GM12878 (cell line): ENCODE results near the gene DUSP18.

Source experiments
- EGR1 ChIP-seq, 2 experiments: IDR thresholded peaks; 1 replicate in 1 of 2; 2 replicates in 1 of 2; pipeline ENCODE4 v1.6.1; 2011 to 2012; ENCODE audit warnings: low read depth in 2 of 2, low read length in 2 of 2, borderline replicate concordance in 1 of 2, mild to moderate bottlenecking in 1 of 2, moderate library complexity in 1 of 2
- TF ChIP-seq, protein P1 (sequence below): IDR thresholded peaks from 2 replicates; pipeline ENCODE4 v1.6.1; 2011; ENCODE audit warnings: low read depth, mild to moderate bottlenecking, low read length, moderate library complexity, borderline replicate concordance; ENCODE audit errors: extremely low read depth

DNA sequence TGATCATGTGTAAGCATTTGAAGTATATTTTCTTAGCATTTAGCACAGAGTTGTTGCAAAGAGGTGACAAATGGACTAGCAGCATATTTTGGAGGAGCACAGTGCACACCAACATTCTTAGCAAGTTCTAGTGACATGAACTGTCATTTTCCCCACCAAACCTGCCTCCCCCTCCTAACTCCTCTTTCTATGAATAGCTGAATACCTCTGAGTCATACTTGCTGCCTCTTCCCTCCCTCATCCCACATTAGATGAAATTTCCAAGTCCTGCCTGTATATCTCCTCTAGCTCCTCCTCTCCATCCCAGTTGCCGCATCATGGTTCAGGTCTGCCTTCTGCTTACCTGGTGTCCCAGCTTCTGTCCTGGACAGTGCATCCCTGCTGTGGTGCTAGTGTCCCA lies 34.2 kb upstream of the DUSP18 start:
- no peak for TF ChIP-seq EGR1 (IDR thresholded peaks at IDR 0.05; ENCODE audit: borderline replicate concordance in 1 of 2, low read depth in 2 of 2, low read length in 2 of 2)
- TF ChIP-seq, protein P1, sequence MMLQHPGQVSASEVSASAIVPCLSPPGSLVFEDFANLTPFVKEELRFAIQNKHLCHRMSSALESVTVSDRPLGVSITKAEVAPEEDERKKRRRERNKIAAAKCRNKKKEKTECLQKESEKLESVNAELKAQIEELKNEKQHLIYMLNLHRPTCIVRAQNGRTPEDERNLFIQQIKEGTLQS: no peak
